Adipocyte (in vitro differentiated cells): ENCODE data around the gene TPT1.
"Not testable (repeated sequence)": the region's sequence is repeated elsewhere in the genome, so short reads cannot be mapped to it uniquely, and the experiment has no call there.

Experiments
- DNase-seq: peaks from one replicate; pipeline ENCODE4 v3.0.0-alpha.2; 2015; ENCODE audit warnings: low read depth
- H3K27me3 ChIP-seq: replicated peaks from 2 replicates; pipeline ENCODE4 v1.7.0; 2013; ENCODE audit warnings: mild to moderate bottlenecking, low read length, moderate library complexity; ENCODE audit not compliant: control insufficient read depth, insufficient read depth
- H3K36me3 ChIP-seq: 2 replicates; pipeline ENCODE4 v1.7.0; 2013; ENCODE audit warnings: low read length, mild to moderate bottlenecking, moderate library complexity; ENCODE audit not compliant: control insufficient read depth, insufficient read depth, severe bottlenecking
- H3K4me1 ChIP-seq: 2 replicates; pipeline ENCODE4 v1.7.0; 2013; ENCODE audit warnings: mild to moderate bottlenecking, low read length, moderate library complexity; ENCODE audit not compliant: control insufficient read depth, insufficient read depth
- H3K4me3 ChIP-seq: 2 replicates; pipeline ENCODE4 v1.7.0; 2013; ENCODE audit warnings: mild to moderate bottlenecking, low read length, moderate library complexity
- H3K9ac ChIP-seq: 2 replicates; pipeline ENCODE4 v1.7.0; 2013; ENCODE audit warnings: mild to moderate bottlenecking, low read length, moderate library complexity
- H3K9me3 ChIP-seq: 2 replicates; pipeline ENCODE4 v1.7.0; 2013; ENCODE audit warnings: mild to moderate bottlenecking, low read length, moderate library complexity; ENCODE audit not compliant: control insufficient read depth

Gene TPT1

GRCh38 chr13:45378786-45379185 is 37.8 kb upstream of the TPT1 start:
- not testable (repeated sequence) for H3K36me3 ChIP-seq, H3K27me3 ChIP-seq, H3K9ac ChIP-seq, H3K4me1 ChIP-seq, H3K9me3 ChIP-seq, H3K4me3 ChIP-seq, DNase-seq

GRCh38 chr13:45377314-45377713 is 36.3 kb upstream of the TPT1 start:
- H3K9ac ChIP-seq, H3K36me3 ChIP-seq, H3K9me3 ChIP-seq, H3K4me1 ChIP-seq, DNase-seq, H3K27me3 ChIP-seq, H3K4me3 ChIP-seq: not testable (repeated sequence)

- not testable (repeated sequence) for H3K36me3 ChIP-seq, H3K4me3 ChIP-seq, H3K9me3 ChIP-seq, H3K4me1 ChIP-seq, DNase-seq, H3K27me3 ChIP-seq, H3K9ac ChIP-seq
Measured at GRCh38 chr13:45376651-45377050, 35.7 kb upstream of the TPT1 start.

- Histone ChIP-seq H3K27me3 (no peaks in the 10 kb centered on the region), H3K4me3 (no peak overlapping the region), H3K4me1 (peaks cover 8% of the 10 kb centered on the region), H3K36me3 (peaks cover 2% of the 10 kb centered on the region), H3K9ac (no peak overlapping the region), H3K9me3 (no peaks in the 10 kb centered on the region)
- no peak for DNase-seq
Measured at GRCh38 chr13:45374917-45375316, 33.9 kb upstream of the TPT1 start.

GRCh38 chr13:45373162-45373547 is 32.2 kb upstream of the TPT1 start:
- Histone ChIP-seq H3K9ac (no peak overlapping the region), H3K4me1 (peaks cover 8% of the 10 kb centered on the region), H3K36me3 (peaks cover 4% of the 10 kb centered on the region), H3K9me3 (no peaks in the 10 kb centered on the region), H3K4me3 (no peak overlapping the region), H3K27me3 (no peaks in the 10 kb centered on the region)
- no peak for DNase-seq

- Histone ChIP-seq H3K27me3 (no peaks in the 10 kb centered on the region), H3K4me1 (peaks cover 8% of the 10 kb centered on the region), H3K9ac (no peak overlapping the region), H3K36me3 (peaks cover 4% of the 10 kb centered on the region), H3K4me3 (no peak overlapping the region), H3K9me3 (no peaks in the 10 kb centered on the region)
- peak; percentile 31 for DNase-seq
Measured at GRCh38 chr13:45372189-45373161, 31.5 kb upstream of the TPT1 start.

- Histone ChIP-seq H3K4me1 (peaks cover 8% of the 10 kb centered on the region), H3K9me3 (no peaks in the 10 kb centered on the region), H3K36me3 (peaks cover 4% of the 10 kb centered on the region), H3K27me3 (no peaks in the 10 kb centered on the region), H3K4me3 (peak overlapping the region; percentile 35), H3K9ac (peak overlapping the region; percentile 55)
- DNase-seq: peak; percentile 90
Measured at GRCh38 chr13:45370922-45371406, 30.0 kb upstream of the TPT1 start.

GRCh38 chr13:45369116-45369515 is 28.1 kb upstream of the TPT1 start:
- Histone ChIP-seq H3K4me3 (no peak overlapping the region), H3K9me3 (no peaks in the 10 kb centered on the region), H3K27me3 (no peaks in the 10 kb centered on the region), H3K4me1 (peaks cover 8% of the 10 kb centered on the region), H3K36me3 (peaks cover 4% of the 10 kb centered on the region), H3K9ac (no peak overlapping the region)
- DNase-seq: no peak

GRCh38 chr13:45368571-45368970 is 27.6 kb upstream of the TPT1 start:
- Histone ChIP-seq H3K9me3 (no peaks in the 10 kb centered on the region), H3K27me3 (no peaks in the 10 kb centered on the region), H3K4me3 (no peak overlapping the region), H3K36me3 (peaks cover 4% of the 10 kb centered on the region), H3K4me1 (peaks cover 8% of the 10 kb centered on the region), H3K9ac (no peak overlapping the region)
- no peak for DNase-seq

GRCh38 chr13:45368005-45368404 is 27.0 kb upstream of the TPT1 start:
- DNase-seq: no peak
- H3K27me3 ChIP-seq: no peaks in the 10 kb centered on the region
- peaks cover 8% of the 10 kb centered on the region for H3K4me1 ChIP-seq
- H3K9me3 ChIP-seq: no peaks in the 10 kb centered on the region
- H3K36me3 ChIP-seq: peaks cover 4% of the 10 kb centered on the region
- no peak overlapping the region for H3K9ac ChIP-seq
- no peak overlapping the region for H3K4me3 ChIP-seq

- H3K4me3 ChIP-seq: no peak overlapping the region
- H3K36me3 ChIP-seq: peaks cover 4% of the 10 kb centered on the region
- peak; percentile 52 for DNase-seq
- no peak overlapping the region for H3K9ac ChIP-seq
- peaks cover 8% of the 10 kb centered on the region for H3K4me1 ChIP-seq
- no peaks in the 10 kb centered on the region for H3K9me3 ChIP-seq
- no peaks in the 10 kb centered on the region for H3K27me3 ChIP-seq
Measured at GRCh38 chr13:45367358-45367757, 26.4 kb upstream of the TPT1 start.
